GM23338 (cell line): ENCODE data around the gene PHF5A. TPM values are rescaled to one million over a fixed set of nuclear protein-coding genes. Genes with fewer than 3 reads are reported as not detected.

Source experiments
- ATAC-seq: fragments of 200-7000 bp; cut with Tn5 transposase; 3 replicates; pipeline ENCODE4 v1.9.1; 2020
- DNase-seq: peaks from one replicate; pipeline ENCODE4 v3.0.0-alpha.2; 2015; ENCODE audit warnings: low spot score
- H2AFZ ChIP-seq: fragments of 200-600 bp; sonication (generic); 2 replicates; pipeline ENCODE4 v1.8.0; 2016; ENCODE audit warnings: antibody characterized with exemption, mild to moderate bottlenecking, moderate library complexity
- H3F3A ChIP-seq: fragments of 200-600 bp; sonication (generic); replicated peaks from 2 replicates; pipeline ENCODE4 v1.8.0; 2017; ENCODE audit warnings: antibody characterized with exemption, mixed run types, low read depth
- H3K27ac ChIP-seq: fragments of 200-600 bp; sonication (generic); 2 replicates; pipeline ENCODE4 v1.6.1; 2016; ENCODE audit warnings: low read depth
- H3K27me3 ChIP-seq: fragments of 200-600 bp; sonication (generic); 2 replicates; pipeline ENCODE4 v1.8.0; 2016; ENCODE audit warnings: mild to moderate bottlenecking, mixed run types, moderate library complexity; ENCODE audit not compliant: insufficient read depth
- H3K36me3 ChIP-seq: fragments of 200-600 bp; sonication (generic); 2 replicates; pipeline ENCODE4 v1.8.0; 2016; ENCODE audit warnings: mild to moderate bottlenecking; ENCODE audit not compliant: insufficient read depth
- H3K4me1 ChIP-seq: fragments of 200-600 bp; sonication (generic); 2 replicates; pipeline ENCODE4 v1.8.0; 2016; ENCODE audit warnings: mild to moderate bottlenecking, moderate library complexity; ENCODE audit not compliant: insufficient read depth
- H3K4me2 ChIP-seq: fragments of 200-600 bp; sonication (generic); 2 replicates; pipeline ENCODE4 v1.7.1; 2017; ENCODE audit warnings: mixed run types
- H3K4me3 ChIP-seq: fragments of 200-600 bp; sonication (generic); 2 replicates; pipeline ENCODE4 v1.6.1; 2016; ENCODE audit warnings: mixed run types
- H3K79me2 ChIP-seq: fragments of 200-600 bp; sonication (generic); replicated peaks from 2 replicates; pipeline ENCODE4 v1.8.0; 2017; ENCODE audit warnings: mild to moderate bottlenecking; ENCODE audit not compliant: insufficient read depth
- H3K9me2 ChIP-seq: fragments of 200-600 bp; sonication (generic); 2 replicates; pipeline ENCODE4 v1.8.0; 2017; ENCODE audit not compliant: insufficient read depth
- H4K20me1 ChIP-seq: fragments of 200-600 bp; sonication (generic); replicated peaks from 2 replicates; pipeline ENCODE4 v1.8.0; 2017; ENCODE audit warnings: mild to moderate bottlenecking; ENCODE audit not compliant: insufficient read depth
- H3K27ac Mint-ChIP-seq: 2 replicates; pipeline ENCODE4 v1.8.0; 2020; ENCODE audit warnings: inconsistent platforms, mild to moderate bottlenecking, moderate library complexity, mixed read lengths
- H3K27me3 Mint-ChIP-seq: 3 replicates; pipeline ENCODE4 v1.8.0; 2022; ENCODE audit warnings: low read depth, mild to moderate bottlenecking, moderate library complexity, mixed read lengths, inconsistent platforms; ENCODE audit not compliant: insufficient read depth, poor library complexity
- H3K36me3 Mint-ChIP-seq: 3 replicates; pipeline ENCODE4 v1.8.0; 2021; ENCODE audit warnings: low read depth, mild to moderate bottlenecking, inconsistent platforms, moderate library complexity, mixed read lengths
- H3K4me1 Mint-ChIP-seq: 3 replicates; pipeline ENCODE4 v1.8.0; 2020; ENCODE audit warnings: mild to moderate bottlenecking, inconsistent platforms, mixed read lengths
- H3K4me3 Mint-ChIP-seq: 3 replicates; pipeline ENCODE4 v1.8.0; 2021; ENCODE audit warnings: moderate library complexity, mild to moderate bottlenecking, inconsistent platforms, mixed read lengths
- H3K9me3 Mint-ChIP-seq: 3 replicates; pipeline ENCODE4 v1.8.0; 2020; ENCODE audit warnings: moderate library complexity, mild to moderate bottlenecking, inconsistent platforms, mixed read lengths
- CREB1 ChIP-seq: fragments of 250-450 bp; sonication (Bioruptor Pico); IDR thresholded peaks from 2 replicates; pipeline ENCODE4 v1.5.0; 2020; ENCODE audit warnings: low read depth, mild to moderate bottlenecking, moderate library complexity
- ETS1 ChIP-seq: IDR thresholded peaks from 2 replicates; pipeline ENCODE4 v1.6.1; 2016; ENCODE audit warnings: antibody characterized with exemption
- EZH2 ChIP-seq: fragments of 200-600 bp; sonication (generic); IDR thresholded peaks from one replicate; pipeline ENCODE4 v1.8.0; 2017; ENCODE audit warnings: antibody characterized with exemption, mild to moderate bottlenecking, low read depth; ENCODE audit not compliant: unreplicated experiment
- EZH2phosphoT487 ChIP-seq: fragments of 200-600 bp; sonication (generic); IDR thresholded peaks from one replicate; pipeline ENCODE4 v1.8.1; 2018; ENCODE audit warnings: antibody characterized with exemption; ENCODE audit not compliant: unreplicated experiment
- JUNB ChIP-seq: IDR thresholded peaks from one replicate; pipeline ENCODE4 v1.6.1; 2016; ENCODE audit warnings: antibody characterized with exemption; ENCODE audit not compliant: unreplicated experiment
- NANOG ChIP-seq: IDR thresholded peaks from 2 replicates; pipeline ENCODE4 v1.6.1; 2016; ENCODE audit warnings: antibody characterized with exemption, borderline replicate concordance
- POLR2AphosphoS5 ChIP-seq: IDR thresholded peaks from 2 replicates; pipeline ENCODE4 v1.6.1; 2016; ENCODE audit warnings: antibody characterized with exemption, low read depth
- STAT1 ChIP-seq: IDR thresholded peaks from one replicate; pipeline ENCODE4 v1.6.1; 2016; ENCODE audit warnings: antibody characterized with exemption; ENCODE audit not compliant: unreplicated experiment
- ZNF114 ChIP-seq: fragments of 250-450 bp; sonication (Bioruptor Pico); IDR thresholded peaks from 2 replicates; pipeline ENCODE4 v1.5.0; 2020; ENCODE audit warnings: mild to moderate bottlenecking, moderate library complexity
- ZNF331 ChIP-seq: fragments of 250-450 bp; sonication (Bioruptor Pico); IDR thresholded peaks from 2 replicates; pipeline ENCODE4 v1.5.0; 2020; ENCODE audit warnings: low read depth, mild to moderate bottlenecking, moderate library complexity
- ZNF462 ChIP-seq: fragments of 250-450 bp; sonication (Bioruptor Pico); IDR thresholded peaks from 2 replicates; pipeline ENCODE4 v1.5.0; 2020; ENCODE audit warnings: mild to moderate bottlenecking, moderate library complexity
- polyA plus RNA-seq: library from polyadenylated mRNA; unstranded; fragments of >200 nt; fragmentation: Nextera tagmentation; extraction: Ambion mirVana; gene quantifications from 2 replicates; pipeline ENCODE4 v1.2.1, GENCODE V29; 2016
- total RNA-seq: library from RNA; depleted of rRNA; stranded (reverse); fragments of >200 nt; shearing (Covaris generic); gene quantifications from 2 replicates; pipeline ENCODE4 v1.2.3, GENCODE V29; 2014
- TF ChIP-seq, protein P1 (sequence below), 2 experiments: fragments of 200-600 bp in 1 of 2; sonication (generic) in 1 of 2; conservative IDR thresholded peaks; 2 replicates each; pipeline versions ENCODE4 v1.5.1 to v1.6.1; 2016 to 2017; ENCODE audit warnings: antibody characterized with exemption in 2 of 2, low read depth in 2 of 2, mild to moderate bottlenecking in 2 of 2, moderate library complexity in 1 of 2
- TF ChIP-seq, protein P2 (sequence below): IDR thresholded peaks from one replicate; pipeline ENCODE4 v1.6.1; 2018; ENCODE audit warnings: antibody characterized with exemption; ENCODE audit not compliant: unreplicated experiment

PHF5A gene
- total and polyA plus RNA-seq, 2 experiments from 2014 or later = 49.4 to 115 TPM

DNA sequence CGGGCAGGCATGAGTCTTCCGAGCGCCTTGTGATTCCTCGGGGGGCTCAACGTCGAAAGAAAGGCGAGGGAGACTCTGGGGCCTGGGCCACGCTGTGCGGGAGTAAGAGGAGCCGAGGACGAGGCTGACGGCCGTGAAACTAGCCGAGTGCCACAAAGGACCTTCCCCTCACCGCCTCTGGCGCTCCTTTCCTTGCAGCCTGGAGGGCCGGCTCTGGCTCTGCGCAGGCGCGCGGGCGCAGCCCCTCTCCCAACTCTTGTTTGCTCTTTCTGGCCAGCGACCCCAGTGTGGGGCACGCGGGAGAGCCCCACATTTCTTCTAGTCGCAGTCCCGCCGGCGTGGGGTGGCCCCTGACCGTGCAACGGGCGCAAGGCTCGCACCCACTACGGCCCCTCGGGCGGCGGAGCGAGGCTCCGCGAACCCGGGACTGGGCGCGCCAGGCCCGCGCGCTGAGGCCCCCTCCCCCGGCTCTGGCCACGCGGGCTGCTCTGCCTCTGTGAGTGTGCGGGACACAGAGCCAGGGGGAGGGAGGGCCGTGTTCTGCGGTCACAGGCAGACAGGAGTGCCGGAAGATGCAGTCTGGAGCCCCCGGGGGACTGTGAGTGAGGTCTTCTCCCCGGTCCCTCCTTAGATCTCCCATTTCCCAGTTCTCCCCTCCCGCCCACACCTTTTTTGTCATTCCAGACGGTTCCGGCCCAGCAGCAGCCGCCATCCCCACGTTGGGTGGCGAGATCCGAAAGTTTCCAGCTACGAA is 20.9 kb downstream of the PHF5A start:
- Mint-ChIP-seq H3K4me3 (peak overlapping the region; percentile 99), H3K36me3 (peaks cover 31% of the 10 kb centered on the region), H3K9me3 (peaks cover 3% of the 10 kb centered on the region; the same call in 1 of the 3 replicates), H3K27ac (peak overlapping the region; percentile 99), H3K4me1 (peaks cover 19% of the 10 kb centered on the region), H3K27me3 (peaks cover 38% of the 10 kb centered on the region)
- ATAC-seq (peak; percentile 22), DNase-seq (peak; percentile 72)
- Histone ChIP-seq H3K4me2 (peak overlapping the region; percentile 100), H3K27me3 (no peaks in the 10 kb centered on the region), H3K27ac (peak overlapping the region; percentile 99), H3K4me1 (peaks cover 5% of the 10 kb centered on the region), H3F3A (peaks cover 16% of the 10 kb centered on the region), H4K20me1 (peaks cover 14% of the 10 kb centered on the region), H3K9me2 (no peaks in the 10 kb centered on the region), H3K4me3 (peak overlapping the region; percentile 99), H3K36me3 (peaks cover 7% of the 10 kb centered on the region; the same call in 1 of the 2 replicates), H2AFZ (no peak overlapping the region), H3K79me2 (peaks cover 35% of the 10 kb centered on the region)
- TF ChIP-seq STAT1 (no peak), EZH2phosphoT487 (no peak), NANOG (no peak), EZH2 (no peak), ZNF331 (CRISPR knock-in tag) (no peak), ETS1 (no peak), CREB1 (no peak), ZNF462 (no peak), JUNB (no peak), POLR2AphosphoS5 (no peak; the same call in 1 of the 2 replicates), ZNF114 (CRISPR knock-in tag) (no peak)
- TF ChIP-seq, protein P1, sequence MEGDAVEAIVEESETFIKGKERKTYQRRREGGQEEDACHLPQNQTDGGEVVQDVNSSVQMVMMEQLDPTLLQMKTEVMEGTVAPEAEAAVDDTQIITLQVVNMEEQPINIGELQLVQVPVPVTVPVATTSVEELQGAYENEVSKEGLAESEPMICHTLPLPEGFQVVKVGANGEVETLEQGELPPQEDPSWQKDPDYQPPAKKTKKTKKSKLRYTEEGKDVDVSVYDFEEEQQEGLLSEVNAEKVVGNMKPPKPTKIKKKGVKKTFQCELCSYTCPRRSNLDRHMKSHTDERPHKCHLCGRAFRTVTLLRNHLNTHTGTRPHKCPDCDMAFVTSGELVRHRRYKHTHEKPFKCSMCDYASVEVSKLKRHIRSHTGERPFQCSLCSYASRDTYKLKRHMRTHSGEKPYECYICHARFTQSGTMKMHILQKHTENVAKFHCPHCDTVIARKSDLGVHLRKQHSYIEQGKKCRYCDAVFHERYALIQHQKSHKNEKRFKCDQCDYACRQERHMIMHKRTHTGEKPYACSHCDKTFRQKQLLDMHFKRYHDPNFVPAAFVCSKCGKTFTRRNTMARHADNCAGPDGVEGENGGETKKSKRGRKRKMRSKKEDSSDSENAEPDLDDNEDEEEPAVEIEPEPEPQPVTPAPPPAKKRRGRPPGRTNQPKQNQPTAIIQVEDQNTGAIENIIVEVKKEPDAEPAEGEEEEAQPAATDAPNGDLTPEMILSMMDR (conservative IDR thresholded peaks at IDR 0.05; ENCODE audit: low read depth in 2 of 2) = no peak
- TF ChIP-seq, protein P2, sequence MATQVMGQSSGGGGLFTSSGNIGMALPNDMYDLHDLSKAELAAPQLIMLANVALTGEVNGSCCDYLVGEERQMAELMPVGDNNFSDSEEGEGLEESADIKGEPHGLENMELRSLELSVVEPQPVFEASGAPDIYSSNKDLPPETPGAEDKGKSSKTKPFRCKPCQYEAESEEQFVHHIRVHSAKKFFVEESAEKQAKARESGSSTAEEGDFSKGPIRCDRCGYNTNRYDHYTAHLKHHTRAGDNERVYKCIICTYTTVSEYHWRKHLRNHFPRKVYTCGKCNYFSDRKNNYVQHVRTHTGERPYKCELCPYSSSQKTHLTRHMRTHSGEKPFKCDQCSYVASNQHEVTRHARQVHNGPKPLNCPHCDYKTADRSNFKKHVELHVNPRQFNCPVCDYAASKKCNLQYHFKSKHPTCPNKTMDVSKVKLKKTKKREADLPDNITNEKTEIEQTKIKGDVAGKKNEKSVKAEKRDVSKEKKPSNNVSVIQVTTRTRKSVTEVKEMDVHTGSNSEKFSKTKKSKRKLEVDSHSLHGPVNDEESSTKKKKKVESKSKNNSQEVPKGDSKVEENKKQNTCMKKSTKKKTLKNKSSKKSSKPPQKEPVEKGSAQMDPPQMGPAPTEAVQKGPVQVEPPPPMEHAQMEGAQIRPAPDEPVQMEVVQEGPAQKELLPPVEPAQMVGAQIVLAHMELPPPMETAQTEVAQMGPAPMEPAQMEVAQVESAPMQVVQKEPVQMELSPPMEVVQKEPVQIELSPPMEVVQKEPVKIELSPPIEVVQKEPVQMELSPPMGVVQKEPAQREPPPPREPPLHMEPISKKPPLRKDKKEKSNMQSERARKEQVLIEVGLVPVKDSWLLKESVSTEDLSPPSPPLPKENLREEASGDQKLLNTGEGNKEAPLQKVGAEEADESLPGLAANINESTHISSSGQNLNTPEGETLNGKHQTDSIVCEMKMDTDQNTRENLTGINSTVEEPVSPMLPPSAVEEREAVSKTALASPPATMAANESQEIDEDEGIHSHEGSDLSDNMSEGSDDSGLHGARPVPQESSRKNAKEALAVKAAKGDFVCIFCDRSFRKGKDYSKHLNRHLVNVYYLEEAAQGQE = no peak
